ENCODE measurements around the gene ALLC.

The ALLC gene

DNA sequence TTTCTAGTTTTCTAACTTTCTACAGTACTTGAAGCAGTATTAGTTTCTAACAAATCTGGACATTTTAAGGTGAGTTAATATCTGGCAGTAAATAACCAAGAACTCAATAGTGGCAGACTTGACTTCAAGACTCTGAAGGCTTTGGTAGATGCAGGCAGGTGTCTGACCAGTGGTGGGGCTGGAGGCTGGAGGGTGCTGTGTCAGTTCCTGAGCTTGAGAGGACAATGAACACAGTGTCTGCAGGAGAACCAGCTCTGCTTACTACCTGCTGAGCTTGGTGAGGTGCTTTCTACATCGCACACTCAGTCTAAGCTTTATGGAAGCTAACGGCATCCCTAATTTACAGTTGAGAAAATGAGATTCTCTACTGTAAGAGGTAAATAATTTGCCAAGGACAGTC, 21.2 kb downstream of the ALLC start:
- no peak for DNase-seq (ENCODE audit: low read depth)

DNA sequence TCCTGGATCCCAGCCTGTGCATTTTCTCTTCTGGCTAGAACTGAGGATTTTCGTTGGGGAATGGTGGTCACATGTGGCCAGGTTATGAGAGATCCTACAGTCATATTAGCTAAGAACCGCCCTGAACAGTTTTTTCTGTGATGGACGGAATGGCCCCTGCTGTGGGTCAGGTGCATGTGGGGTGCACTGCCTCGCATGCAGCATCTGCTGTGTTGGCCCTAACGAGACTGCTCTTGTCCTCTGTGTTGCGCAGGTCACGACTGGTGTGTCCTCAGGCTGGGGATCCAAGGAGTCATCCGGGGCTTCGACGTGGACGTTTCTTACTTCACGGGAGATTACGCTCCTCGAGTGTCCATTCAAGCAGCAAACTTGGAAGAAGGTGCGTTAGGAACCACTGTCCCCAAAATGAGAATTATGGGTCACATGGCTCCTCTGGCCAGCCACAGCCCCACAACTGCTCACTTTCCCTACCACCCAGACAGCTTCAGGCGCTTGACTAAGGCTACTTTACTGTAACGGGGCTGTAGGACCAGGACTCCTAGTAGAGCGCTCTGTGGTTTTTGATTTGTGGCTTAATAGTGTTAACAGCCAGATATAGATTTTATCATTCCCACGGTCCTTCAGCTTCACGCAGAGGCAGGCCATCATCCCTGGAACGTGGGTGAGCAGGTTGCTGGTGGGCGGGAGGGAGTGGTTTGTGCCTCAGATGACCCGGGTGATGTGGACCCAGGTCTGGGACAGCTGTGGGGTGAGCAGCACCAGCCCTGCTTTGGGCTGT, 21.8 kb downstream of the ALLC start:
- no peak for DNase-seq (ENCODE audit: low read depth)

DNA sequence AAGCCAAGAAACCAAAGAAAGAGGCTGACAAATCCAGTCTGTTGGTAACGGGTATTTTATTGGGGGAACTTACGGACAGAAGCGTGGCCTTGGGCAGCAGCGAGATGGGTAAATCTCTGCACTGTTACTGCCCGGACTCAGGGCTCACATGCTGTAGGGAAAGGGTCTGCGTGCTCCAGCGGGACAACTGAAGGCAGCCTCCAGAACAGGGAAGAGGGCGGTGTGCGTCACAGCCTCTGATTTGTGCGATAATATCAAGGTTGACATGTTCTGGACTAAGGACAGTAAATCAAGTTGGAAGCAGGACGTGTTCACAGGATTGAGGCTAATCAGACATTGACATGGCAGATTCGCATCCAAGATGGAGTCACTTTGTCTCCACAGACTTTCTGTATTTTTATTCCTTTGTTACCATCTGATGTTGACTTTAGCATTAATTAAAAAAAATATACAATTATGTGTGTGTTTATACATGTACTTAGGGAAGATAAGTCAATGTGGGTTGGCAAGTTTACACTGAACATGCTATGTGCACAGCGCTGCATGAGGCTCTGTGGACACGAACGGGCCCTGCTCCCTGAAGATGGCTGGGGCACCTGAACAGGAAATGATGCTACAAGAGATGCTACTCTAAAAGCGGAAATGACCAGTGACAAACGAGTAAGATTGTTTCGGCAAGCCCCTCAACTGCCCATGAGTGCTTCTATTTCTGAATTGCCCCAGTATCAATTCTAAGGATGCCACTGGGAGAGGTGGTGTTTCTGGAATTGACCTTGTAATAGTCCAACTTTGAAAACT, 22.7 kb downstream of the ALLC start:
- no peak for DNase-seq (ENCODE audit: low read depth)

- DNase-seq (ENCODE audit: low read depth): no peak
Observed at GRCh38 chr2:3681625-3682024, 23.6 kb downstream of the ALLC start.

- no peak for DNase-seq (ENCODE audit: low read depth)
Observed at GRCh38 chr2:3682811-3683210, 24.8 kb downstream of the ALLC start.

GRCh38 chr2:3683748-3684454, 25.9 kb downstream of the ALLC start:
- DNase-seq (ENCODE audit: low read depth): no peak

- DNase-seq (ENCODE audit: low read depth): no peak
Observed at GRCh38 chr2:3689998-3690748, 32.2 kb downstream of the ALLC start.

DNA sequence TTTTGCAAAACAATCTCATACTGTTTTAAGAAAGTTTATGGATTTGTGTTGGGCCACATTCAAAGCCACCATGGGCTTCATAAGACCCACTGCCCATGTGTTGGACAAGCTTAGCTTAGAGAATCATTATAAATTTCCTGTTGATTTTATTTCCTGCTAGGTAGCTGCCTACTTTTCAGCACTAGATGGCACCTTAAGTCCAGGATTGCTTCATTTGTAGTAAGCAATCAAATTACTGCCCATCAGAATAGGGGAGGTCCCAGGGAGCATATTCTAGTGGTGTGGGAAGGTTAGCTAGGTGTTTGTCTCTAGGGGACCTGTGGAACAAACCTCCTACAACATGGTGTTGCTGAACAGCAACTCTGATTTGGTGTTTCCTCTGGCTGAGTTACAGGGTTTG, 34.4 kb downstream of the ALLC start:
- no peak for DNase-seq (ENCODE audit: low read depth)

GRCh38 chr2:3696545-3696944, 38.5 kb downstream of the ALLC start:
- no peak for DNase-seq (ENCODE audit: low read depth)

GRCh38 chr2:3701071-3701470, 43.1 kb downstream of the ALLC start:
- DNase-seq (ENCODE audit: low read depth): no peak

- no peak for DNase-seq (ENCODE audit: low read depth)
Observed at GRCh38 chr2:3703236-3703756, 45.3 kb downstream of the ALLC start, which contains the start of gene DCDC2C. DCDC2C (plus strand) TSS chr2:3703575; CDS start chr2:3703752, 177 bp downstream.

DNA sequence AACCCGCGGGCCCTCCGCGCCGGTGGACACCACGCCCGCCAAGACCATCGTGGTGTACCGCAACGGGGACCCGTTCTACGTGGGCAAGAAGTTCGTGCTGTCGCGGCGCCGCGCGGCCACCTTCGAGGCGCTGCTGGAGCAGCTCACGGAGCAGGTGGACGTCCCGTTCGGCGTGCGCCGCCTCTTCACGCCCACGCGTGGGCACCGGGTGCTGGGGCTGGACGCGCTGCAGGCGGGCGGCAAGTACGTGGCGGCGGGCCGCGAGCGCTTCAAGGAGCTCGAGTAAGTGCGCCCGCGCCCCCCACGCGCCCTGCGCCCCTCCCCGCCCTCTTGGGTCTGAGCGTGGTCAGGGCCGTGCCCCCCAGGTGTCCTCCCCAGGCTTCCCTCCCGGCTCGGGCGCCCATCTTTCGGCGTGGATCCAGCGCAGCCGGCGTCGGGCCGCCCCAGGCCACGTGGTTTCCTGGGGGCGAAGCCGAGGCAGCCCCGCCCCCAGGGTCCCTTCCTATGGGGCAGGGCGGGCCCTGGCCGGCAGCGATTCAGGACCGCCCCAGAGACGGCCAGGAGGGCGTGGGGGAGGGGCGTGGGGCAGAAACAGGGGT, 45.9 kb downstream of the ALLC start:
- no peak for DNase-seq (ENCODE audit: low read depth)

DNA sequence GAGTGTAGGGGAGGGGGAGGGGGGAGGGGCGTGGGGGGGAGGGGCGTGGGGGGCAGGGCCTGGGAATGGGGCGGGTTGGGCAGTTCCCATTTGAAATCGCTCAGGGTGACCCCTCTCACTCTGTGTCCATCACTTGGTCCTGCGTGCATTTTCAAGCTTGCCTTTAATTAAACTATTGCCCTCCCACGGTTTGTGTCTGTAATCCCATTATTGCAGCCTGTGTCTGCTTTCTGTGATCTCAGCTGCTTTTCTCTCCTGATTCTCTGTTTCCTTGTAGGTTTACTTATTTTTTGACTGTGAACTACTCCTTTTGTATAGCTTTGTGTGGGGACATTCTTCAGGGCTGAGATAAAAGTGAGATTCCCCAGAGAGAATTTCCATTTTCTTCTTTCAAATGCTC, 46.7 kb downstream of the ALLC start:
- no peak for DNase-seq (ENCODE audit: low read depth)

GRCh38 chr2:3705782-3706181, 47.8 kb downstream of the ALLC start:
- no peak for DNase-seq (ENCODE audit: low read depth)

GRCh38 chr2:3706892-3707291, 48.9 kb downstream of the ALLC start:
- no peak for DNase-seq (ENCODE audit: low read depth)

GRCh38 chr2:3708576-3708975, 50.6 kb downstream of the ALLC start:
- no peak for DNase-seq (ENCODE audit: low read depth)

GRCh38 chr2:3709225-3709624, 51.2 kb downstream of the ALLC start:
- no peak for DNase-seq (ENCODE audit: low read depth)

- no peak for DNase-seq (ENCODE audit: low read depth)
Observed at GRCh38 chr2:3712424-3712823, 54.4 kb downstream of the ALLC start.

DNA sequence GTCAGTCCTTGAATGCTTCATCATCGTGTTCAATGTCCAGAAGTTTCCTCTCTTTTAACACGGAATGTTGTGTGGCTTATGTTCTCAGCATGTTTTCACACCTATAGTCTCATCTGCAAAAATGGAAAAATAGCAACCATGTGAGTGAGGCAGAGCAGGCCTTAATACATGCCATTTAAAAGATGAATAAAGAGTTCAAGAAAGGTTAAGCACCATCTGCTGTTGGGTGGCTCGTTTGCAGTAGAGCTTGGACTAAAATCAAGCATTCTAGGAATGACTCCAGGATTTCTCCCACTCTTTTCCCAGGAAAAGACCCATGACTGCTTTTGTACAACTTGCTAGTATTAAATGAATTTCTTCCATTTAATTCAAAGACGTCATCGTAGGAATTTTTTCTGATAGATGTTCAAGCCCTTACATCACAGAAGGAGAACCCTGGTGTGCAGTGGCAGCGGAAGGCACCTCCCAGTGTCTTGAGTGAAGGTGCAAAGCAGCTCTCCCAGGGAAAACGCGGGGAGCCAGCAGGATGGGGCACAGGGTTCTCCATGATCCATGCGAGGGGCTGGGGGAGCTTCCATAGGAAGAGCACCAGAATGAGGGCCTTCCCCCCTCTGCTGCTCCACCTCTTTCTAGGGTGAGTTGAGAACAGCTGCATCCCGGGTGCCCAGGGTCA, 55.0 kb downstream of the ALLC start:
- DNase-seq (ENCODE audit: low read depth): no peak

- DNase-seq (ENCODE audit: low read depth): no peak
Observed at GRCh38 chr2:3718679-3719078, 60.7 kb downstream of the ALLC start.

- no peak for DNase-seq (ENCODE audit: low read depth)
Observed at GRCh38 chr2:3725002-3725401, 67.0 kb downstream of the ALLC start.
